8988T (cell line): ENCODE results near the gene ETFB.

Source experiments
- DNase-seq: peaks from one replicate; pipeline ENCODE4 v3.0.0; 2011

ETFB gene

DNA sequence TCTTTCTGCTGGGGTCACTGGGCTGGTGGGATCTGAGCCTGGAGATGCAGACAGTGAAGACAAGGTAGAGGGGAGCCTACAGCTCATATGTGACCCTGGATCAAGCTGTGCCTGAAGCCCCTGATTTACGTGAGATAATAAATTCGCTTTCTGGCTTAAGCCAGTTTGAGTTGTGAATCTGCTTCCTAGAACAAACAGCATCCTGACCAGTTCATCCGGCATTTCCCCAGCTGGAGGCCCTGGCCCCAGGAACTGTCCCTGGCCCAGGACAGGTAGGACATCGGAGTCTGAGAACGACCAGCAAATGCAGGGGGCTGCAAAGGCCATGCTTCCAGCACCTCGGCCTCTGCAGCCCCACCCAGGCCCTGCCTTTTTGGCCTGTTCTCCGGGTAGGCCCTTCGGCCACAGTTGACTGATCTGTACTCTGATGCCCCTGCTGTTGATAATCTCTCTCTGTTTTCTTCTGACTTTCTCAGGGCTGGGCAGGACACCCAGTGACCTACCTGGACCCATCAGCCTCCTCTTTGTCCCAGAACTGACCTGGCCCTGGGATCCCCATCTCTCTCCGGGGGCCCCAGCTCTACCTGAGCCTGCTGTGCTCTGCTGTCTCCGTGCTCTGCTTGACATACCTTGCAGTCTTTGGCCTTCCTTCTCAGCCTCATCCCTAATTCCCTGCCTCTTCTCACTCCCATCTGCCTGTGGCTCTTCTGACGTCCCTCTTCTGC is 14.8 kb downstream of the ETFB start:
- DNase-seq: no peak

DNA sequence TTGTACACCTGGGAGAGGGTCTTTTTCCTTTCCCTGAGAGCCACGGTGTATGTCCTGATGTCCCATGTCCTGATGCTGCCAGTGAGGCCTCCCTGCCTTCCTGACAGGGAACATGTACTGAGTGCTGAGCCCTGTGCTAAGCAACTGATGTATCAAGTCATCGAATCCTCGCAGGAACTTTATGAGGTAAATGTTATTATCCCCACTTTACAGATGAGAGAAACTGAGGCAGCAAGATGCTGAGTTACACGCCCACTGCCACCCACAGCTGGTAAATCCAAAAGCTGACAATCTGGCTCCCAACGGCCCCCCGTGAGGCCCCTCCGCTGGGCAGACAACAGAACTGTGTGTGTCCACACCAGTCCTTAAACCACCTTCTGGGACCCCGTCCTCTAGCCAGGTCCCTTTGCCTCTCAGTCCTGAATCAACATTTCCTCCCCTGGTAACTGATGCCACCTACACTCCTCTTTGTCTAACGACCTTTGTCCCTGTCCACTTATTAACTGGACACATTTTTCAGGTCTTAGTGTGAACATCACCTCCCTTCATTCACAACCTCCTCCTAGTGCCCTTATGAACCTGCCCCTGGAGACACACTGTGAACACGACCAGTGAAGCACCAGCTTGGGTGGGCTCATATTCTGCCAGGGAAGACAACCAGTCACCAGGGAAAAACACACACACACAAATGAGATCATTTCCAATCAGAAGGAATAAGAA is 18.8 kb downstream of the ETFB start:
- DNase-seq: no peak

DNA sequence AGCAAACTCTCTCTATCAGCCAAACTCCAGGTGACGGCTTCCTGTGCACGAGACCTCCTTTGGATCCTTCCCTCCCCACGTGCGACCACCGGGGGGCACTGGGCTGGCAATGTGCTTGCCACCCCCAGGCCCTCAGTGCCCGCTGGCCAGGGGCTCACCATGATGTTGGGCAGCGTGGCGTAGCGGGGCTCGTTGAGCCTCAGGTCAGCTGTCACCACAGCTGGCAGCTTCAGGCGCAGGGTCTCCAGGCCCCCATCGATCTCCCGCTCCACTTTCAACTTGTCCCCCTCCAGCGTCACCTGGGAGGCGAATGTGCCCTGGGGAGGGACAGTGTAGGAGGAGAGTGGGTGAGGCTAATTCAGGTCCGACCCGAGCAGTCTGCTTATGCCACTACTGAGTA is 19.4 kb downstream of the ETFB start:
- no peak for DNase-seq

DNA sequence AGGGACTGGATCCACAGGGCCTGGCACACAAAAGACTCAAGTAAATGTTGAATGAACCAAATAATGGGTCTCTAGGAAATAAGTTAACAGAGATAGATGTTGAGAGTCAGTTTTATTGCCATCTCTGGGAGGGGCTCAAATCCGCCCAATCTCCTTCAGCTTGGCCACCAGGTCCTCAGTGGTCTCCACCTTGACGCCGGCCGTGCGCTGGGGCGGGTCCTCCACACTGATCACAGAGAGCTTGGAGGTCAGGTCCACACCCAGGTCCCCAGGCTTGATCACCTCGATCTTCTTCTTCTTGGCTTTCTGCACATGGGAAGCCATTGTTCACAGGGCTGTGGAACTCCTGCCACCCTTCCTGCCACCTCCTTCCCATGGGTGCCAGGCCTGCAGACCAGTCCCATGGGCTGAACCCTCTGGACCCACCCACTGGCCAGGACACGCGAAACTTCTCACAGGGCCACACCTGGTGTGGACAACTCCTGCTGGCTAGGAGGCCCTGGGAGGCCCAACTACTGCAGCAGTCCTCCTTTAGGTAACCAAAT is 21.0 kb downstream of the ETFB start:
- no peak for DNase-seq

DNA sequence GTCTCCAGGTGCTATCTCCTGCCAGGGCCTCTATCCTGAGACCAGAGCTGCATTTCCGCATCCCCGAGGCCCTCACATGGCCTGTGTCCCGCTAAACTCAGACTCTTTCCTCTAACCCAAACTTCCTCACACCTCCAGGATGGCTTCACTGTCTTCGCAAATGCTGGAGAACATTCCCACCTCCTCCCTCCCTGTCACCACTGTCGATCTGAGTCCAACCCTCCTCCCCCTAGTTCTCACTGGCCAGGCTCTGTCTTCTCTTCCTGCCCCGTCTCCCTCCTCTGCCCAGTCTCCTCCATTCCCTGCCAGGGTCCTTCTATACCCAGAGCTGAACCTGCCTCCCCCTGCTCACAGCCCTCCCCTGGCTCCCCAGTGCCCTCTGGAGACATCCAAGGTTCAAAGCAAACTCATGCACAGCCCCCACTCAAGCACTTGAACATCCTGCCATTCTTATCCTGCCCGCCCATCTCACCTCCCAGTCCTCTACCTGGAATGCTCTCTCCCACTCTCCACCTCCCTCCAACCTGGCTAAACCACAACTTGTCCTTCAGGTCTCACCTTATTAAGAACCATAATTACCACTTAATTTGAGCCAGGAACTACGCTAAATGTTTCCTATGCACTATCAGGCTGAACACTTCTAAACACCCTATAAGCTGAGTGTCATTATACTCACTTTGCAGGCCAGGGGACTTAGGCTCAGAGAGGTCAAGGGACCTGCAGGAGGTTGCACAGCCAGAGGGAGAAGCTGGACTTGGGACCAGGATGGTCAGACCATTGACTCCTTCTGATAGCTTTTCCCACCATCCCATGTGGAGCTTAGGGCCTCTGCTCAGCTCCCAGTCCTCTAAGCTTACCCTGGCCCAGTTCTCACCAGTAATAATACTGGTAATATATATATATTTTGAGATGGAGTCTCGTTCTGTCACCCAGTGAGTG is 23.3 kb downstream of the ETFB start:
- no peak for DNase-seq

DNA sequence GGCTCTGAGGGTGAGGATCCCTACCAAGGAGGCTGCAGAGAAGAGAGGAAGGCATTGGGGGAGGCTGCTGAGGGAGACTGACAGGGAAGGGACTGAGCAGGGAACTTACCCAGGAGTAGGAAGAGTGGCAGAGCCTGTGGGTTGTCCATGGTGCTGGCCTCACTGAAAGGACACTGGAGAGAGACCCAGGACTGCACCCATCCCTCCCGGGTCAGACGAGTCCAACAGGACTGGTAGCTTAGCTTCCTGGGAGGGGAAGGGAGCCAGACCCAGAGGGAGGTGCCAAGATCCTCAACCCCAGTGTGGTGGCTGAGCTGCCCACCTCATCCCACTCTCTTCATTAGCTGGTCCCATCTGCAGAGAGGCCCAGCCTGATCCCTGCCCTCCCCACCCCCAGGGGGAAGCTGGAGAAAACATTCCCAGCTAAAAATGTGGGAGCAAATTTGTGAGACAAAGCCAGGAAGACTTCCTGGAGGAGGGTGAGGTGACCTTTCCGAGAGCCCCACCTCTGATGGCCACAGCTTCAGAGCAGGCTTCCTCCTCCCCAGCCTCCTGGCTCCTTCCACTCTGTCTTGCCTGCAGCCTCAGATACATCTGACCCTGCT is 24.1 kb downstream of the ETFB start, which contains the start of gene VSIG10L:
Gene VSIG10L, minus strand, starts transcription at position 164 of the 605 bp plus-strand sequence. Its CDS starts 15 bp downstream, at position 149.
- no peak for DNase-seq

DNA sequence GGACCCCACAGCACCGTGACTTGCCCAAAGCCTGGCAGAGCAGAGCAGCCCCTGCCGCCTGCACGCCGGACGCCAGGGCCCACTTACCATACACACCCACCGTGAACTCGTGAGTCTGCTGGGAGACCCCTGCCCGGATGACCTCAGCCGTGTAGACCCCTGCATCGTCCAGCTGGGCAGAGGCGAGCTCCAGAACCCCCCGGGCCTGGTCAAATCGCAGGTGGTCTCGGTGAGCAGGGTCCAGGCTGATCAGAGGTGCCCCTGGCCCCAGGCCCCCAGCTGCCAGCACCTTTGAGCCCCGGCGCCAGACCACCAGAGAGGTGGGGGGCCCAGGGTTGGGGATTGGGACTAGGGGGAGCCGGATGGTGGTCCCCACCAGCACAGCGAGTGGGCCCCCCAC is 25.1 kb downstream of the ETFB start:
- DNase-seq: no peak

DNA sequence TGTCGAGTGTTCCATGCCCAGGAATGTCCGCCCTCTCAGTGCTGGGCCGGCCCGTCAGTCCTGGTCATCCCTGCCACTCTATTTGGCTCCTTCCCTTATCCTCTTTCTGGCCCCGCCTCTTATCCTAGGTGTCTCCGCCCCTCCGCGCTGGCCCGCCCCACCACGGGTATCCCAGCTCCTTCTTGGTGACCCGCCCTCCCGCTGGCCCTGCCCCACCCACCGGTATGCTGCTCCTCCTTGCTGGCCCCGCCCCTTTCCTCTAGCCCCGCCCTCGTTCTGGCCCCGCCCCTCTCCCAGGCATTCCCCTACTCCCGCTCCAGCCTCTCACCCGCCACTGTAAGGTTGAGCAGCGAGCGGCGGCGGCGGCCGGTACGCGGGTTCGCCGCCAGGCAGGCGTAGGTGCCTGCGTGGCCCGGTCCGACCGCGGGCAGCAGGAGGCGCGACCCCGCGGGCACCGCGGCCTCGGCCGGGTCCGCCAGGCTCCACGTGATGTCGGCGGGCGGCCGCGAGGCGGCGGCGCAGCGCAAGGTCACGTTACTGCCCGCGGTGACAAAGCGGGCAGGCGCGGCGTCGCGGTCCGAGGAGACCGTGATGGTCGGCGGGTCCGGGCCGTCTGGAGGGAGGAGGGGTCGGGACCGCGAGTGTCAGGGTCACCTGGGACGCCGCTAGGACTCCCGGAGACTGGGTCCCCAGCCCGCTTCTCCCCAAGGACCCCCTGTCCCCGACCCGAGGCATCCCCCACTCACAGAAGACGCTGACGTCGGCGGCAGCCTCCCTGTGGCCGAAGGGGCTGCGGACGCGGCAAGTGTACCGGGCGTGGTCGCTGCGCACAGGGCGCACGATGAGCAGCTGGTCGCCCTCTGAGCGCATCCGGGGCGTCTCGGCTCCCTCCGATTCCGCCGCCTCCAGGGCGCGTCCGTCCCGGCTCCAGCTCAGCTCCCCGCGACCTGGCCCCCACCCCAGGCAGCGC is 26.2 kb downstream of the ETFB start:
- DNase-seq: peak; percentile 83

DNA sequence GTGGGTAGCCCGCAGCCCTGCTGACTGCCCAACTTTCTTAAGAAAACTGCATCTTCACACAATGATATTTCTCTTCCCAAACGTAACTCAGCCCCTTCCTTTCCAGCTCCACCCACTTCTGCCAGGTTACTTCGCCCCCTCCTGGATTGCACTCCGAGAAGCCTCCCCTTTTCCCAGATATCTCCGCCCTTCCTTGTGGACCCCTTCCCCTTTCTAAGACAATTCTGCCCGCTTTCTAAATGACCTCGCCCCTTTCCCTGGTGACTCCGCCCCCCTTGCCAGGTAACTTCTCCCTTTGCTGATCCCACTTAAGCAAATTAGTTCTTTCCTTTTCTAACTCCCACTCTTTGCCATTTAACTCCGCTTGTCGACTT is 26.9 kb downstream of the ETFB start:
- no peak for DNase-seq

DNA sequence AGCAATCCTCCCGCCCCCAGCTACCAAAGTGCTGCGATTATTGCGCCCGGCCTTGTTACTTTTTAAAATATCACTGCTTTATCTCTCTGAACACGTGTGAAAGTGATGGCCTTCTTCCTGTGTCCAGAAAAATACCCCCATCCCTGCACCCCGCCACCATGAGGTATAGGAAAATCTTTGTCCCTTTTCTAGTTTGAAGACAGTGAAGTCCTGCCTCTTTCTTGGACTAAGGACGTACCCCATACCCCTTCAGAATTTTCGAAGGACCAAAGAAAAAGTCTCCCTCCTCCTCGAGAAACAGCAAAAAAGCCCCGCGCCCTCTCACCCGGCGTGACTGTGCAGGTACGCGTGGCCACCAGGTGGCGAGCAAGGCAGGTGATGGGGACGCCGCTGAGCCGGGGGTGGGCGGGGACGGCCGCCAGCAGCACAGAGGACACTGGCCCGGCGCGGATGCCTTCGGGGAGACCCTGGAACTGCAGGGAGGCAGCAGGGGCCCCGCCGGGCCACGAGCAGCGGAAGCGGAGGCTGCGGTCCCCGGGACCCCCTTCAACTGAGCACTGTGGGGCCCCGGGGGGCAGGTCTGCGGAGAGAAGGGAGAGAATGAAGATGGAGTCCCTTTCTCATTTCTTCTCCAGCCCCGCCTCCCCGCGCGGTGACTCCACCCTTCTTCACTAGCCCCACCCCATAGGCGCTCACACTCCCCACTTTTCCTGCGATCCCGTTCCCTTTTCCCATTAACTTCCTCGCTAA is 27.4 kb downstream of the ETFB start:
- peak; percentile 89 for DNase-seq

DNA sequence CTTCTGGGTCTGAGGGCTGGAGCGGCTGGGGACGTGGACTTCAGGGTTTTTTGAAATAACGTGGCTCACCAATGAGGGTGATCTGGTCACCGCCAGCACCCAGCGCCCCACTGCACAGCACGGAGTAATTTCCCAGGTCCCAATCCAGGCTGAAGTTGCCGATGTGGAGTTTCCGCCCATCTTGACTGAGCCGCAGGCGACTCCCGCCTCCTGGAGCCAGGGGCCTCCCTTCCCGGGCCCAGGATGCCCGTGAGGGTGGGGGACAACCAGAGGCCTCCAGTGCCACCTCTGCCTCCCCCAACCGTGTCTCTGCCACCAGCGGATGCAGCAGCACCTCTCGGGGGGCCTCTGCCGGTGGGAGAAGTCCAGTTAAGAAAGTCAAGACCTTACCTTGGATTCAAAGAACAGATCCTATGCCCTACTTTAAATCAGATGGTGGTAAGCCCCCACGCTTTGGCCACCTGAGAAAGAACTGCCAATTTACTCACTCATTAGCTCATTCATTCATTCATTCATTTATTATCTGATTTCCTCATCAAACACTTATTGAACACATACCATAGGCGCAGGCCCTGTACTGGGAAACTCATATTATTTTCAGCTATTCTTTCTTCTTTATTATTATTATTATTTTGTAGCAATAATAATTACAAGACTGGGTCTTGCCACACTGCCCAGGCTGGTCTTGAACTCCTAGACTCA is 28.2 kb downstream of the ETFB start:
- DNase-seq: no peak

DNA sequence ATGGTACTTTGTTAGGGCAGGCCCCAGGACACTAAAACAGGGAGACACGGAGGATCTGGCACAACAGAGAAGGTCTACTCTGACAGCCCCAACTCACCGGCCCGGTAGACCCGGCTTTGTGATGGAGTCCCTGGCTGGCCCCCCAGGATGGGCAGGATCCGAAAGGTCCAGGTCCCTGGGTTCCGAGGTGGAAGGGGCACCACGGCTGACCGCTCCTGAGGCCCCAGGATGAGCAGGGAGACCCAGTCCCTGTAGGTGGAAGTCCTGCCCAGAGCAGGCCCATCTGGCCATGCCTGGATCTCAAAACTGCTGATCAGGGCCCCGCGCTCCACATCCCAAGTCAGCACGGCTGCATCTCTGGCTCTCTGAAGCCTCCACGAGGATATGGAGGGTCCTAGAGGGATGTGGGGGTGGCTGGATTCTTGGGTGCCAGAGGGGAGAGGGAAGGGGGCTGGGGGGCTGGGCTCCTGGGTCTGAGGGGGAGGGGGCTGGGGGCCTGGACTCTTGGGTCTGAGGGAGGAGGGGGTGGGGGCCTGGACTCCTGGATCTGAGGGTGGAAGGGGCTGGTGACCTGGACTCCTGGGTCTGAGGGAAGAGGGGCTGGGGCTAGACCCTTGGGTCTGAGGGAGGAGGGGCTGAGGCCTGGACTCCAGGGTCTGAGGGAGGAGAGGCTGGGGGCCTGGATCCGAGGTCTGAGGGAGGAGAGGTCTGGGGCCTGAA is 28.9 kb downstream of the ETFB start:
- DNase-seq: no peak

DNA sequence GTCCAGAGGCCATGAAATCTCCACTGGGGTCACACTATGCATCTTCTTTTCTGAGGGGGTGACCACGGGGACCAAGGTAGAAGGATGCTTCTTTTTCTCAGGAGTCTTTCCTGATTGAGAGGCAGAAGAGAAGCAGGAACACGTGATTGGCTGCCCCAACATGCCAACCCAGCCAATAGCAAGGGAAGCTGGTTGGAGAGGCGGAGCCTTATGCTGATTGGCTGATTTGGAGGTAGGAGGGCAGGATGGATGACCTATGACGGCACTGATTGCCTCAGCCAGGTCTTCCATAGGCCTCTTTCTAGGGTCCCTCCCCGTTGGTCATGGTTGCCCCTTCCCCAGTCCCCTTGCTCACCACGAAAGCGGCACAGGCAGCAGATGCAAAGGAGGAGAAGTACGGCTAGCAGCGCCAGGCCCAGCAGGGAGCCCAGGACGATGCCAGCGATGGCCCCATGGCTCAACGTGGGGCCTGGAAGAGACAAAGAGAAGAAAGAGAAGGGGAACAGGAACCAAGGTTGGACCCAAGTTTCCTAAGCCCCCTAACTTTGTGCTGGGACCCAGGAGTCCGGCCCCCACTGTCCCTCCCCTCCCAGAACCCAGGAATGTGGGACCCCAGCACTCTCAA is 32.2 kb downstream of the ETFB start:
- DNase-seq: no peak

DNA sequence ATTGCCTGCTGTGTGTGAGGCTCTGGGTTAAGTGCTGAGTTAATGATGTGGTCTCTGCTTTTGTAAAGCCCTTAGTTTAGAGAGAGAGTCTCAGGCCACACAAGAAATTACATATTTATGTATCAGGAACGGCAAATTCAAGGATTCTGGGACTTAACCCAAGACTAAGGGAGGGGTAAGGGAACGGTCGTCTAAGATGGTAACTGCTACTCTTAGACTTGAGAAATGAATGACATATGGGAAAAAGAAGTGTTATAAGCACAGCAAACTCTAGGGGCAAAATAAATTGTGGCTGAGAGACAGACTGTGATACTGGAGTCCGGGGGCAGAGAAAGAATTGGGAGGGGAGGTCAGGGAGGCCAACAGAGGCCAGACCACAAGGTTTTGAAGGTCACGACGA is 34.5 kb downstream of the ETFB start:
- no peak for DNase-seq

DNA sequence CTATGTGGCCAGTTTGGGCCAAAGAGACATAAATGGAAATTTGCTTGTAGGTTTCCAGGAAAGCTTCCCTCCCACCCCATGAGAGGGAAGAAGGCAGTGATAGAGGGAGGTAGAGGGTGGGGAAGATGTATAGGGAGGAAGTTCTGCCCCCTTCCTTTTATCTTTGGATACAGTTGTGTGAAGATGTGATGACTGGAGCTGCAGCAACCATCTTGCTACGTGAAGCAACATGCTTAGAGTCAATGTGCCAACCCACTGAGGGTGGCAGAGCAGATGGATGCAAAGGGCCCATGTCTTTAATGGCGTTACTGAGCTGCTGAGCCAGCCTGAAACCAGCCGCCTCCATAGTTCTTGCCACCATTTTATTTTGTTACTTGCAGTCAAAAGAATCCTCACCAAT is 35.0 kb downstream of the ETFB start:
- no peak for DNase-seq

DNA sequence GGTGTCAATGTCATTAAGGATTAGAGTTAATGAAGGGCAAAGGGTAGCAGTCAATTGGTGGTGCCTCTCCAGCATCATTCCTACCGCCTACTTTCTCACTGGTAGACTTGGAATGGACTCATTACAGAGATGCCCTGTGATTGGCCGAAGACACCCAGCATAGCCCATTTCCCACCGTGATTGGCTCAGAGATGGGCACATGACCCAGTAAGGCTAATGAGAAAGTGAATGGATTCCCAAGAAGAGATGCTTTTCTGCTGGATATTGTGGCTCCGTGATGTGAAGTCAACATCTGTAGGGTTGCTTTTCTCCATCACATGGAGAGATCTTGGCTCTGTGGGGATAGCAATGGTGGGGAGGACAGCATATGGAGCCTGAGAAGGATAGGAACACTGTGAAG is 35.8 kb downstream of the ETFB start:
- DNase-seq: no peak

DNA sequence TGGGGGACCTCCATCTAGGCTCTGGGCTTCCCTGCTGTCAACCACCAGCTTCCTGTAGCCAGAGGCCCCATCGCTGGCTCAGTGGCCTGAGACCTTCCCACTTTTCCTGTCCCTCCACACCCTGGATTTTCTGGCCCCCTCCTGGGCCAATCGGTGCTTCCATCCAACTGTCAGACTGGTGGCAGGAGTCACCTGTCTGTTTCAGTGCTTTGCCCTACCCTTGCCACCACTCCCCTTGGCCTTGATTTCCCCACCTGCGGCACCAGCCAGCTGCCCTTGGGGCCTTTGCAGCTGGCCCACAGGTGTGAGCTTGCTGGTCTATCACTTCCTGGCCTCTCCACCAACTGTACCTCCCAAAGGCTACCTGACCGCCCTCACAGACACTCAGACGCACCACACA is 36.8 kb downstream of the ETFB start:
- DNase-seq: no peak

DNA sequence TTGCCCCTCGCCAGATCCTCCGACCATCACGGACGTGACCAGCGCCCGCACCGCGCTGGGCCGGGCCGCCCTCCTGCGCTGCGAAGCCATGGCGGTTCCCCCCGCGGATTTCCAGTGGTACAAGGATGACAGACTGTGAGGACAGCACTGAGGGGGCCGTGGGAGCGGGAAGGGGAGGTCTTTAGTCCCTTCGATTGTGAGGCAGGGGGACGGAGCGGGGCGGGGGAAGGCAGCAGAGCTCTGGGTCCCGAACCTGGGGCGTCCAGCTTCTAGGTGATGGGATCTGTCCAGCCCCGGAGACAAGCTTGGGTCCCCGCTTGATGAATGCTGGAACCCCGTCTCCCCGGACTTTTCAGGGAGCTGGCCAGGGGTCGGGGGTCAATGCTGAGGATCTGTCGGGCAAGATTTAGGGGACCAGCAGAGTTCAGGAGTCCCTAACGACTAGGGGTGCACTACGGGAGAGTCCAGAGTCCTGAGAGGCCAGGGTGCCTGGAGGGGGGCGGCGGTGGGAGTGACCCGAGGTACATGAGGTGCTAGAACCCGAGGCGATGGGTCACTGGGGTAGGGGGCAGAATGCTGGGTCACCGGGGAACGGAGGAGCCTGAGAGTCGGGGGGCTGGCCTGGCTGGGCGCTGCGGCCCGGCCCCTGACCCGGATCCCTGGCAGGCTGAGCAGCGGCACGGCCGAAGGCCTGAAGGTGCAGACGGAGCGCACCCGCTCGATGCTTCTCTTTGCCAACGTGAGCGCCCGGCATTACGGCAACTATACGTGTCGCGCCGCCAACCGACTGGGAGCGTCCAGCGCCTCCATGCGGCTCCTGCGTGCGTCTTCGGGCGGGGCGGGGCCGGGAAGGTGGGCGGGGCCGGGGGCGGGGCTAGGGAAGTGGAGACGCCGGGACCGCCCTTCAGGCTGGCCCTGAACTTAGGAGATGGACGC is 38.9 kb downstream of the ETFB start:
- no peak for DNase-seq
